ENCODE measurements around the gene VIPR1.
"Not testable (repeated sequence)": the region's sequence is repeated elsewhere in the genome, so short reads cannot be mapped to it uniquely, and the experiment has no call there.

Gene VIPR1

DNA sequence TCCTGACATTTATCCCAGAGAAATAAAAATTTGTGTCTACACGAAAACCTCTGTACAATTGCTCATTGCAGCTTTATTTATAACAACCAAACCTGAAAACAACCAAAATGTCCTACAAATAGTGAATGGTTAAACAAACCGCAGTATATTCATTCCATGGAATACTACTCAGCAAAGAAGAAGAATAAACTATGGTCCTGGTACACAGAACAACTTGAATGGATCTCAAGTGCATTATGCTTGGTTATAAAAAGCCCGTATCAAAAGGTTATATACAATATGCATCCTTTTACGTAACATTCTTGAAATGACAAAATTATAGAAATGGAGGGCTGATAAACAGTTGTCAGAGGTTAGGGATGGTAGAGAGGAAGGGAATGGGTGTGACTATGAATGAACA is 75.6 kb downstream of the VIPR1 start:
- no peak for DNase-seq (ENCODE audit: low spot score)

DNA sequence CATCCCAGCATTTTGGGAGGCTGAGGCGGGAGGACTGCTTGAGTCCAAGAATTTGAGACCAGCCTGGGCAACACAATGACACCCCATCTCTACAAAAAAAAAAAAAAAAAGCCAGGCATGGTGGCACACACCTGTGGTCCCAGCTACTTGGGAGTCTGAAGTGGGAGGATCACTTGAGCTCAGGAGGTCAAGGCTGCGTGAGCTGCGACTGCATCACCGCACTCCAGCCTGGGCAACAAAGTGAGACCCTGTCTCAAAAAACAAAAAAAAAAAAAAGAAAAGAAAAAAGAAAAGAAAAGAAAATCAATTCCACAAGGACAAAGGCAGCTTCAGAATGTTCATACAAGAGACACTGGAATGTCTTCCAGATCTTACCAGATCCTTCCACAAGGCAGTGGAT is 76.9 kb downstream of the VIPR1 start:
- DNase-seq (ENCODE audit: low spot score) = not testable (repeated sequence)

GRCh38 chr3:42581400-42581708 is 78.9 kb downstream of the VIPR1 start:
- DNase-seq (ENCODE audit: low spot score) = no peak

- peak; percentile 100 for DNase-seq (ENCODE audit: low spot score)
Observed at GRCh38 chr3:42581709-42582473, 79.4 kb downstream of the VIPR1 start, which contains the start of gene SEC22C. Gene SEC22C, minus strand, starts transcription at chr3:42581967. Its CDS starts 12,921 bp downstream, at chr3:42569046.

DNA sequence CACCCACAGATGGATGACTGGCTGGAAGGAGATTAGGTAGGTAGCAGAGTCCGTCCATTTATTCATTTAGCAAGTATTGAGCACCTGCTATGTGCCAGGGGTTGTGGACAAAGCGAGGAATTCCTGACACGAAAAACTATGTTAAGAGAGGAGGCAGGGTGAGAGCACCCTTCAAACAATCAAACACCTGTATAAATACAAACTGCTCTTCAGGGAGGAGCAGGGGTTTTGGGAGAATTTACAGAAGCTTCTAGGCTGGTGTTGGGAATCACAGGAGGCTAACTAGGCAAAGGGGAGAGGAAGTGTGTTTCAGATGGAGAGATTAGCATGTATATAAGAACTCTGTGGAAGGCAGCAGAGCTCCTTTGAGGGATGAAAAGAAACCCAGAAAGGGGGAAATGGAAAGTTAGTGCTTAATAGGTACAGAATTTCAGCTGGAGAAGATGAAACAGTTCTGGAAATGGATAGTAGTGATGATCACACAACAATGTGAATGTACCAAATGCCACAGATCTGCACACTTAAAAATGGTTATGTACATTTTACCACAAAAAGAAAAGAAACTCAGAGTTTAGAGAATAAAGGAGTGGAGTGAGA is 80.1 kb downstream of the VIPR1 start:
- no peak for DNase-seq (ENCODE audit: low spot score)

Measured in AG20443 (cell line).